Endothelial cell of umbilical vein (primary cell): ENCODE measurements around the gene F8.

Source experiments
- CTCF ChIP-seq, 2 donors: IDR thresholded peaks; 1 replicate in 1 of 2; 2 replicates in 1 of 2; pipeline ENCODE4 v1.5.1; 2011; ENCODE audit warnings: low read length in 2 of 2, mild to moderate bottlenecking in 2 of 2, moderate library complexity in 2 of 2, control low read depth in 1 of 2, inconsistent platforms in 1 of 2, low read depth in 1 of 2; ENCODE audit not compliant: insufficient read depth in 1 of 2; ENCODE audit errors: extremely low read depth in 1 of 2
- EZH2 ChIP-seq: IDR thresholded peaks from 2 replicates; pipeline ENCODE4 v1.6.1; 2012; ENCODE audit warnings: borderline replicate concordance, low read depth, mild to moderate bottlenecking, moderate library complexity, low read length, inconsistent platforms; ENCODE audit not compliant: severe bottlenecking
- FOS ChIP-seq: IDR thresholded peaks from 2 replicates; pipeline ENCODE4 v1.6.1; 2011; ENCODE audit warnings: mild to moderate bottlenecking, low read length, moderate library complexity, borderline replicate concordance; ENCODE audit not compliant: insufficient read depth
- GATA2 ChIP-seq: IDR thresholded peaks from 2 replicates; pipeline ENCODE4 v1.7.0; 2011; ENCODE audit warnings: low read depth, mild to moderate bottlenecking, moderate library complexity, mixed read lengths, low read length; ENCODE audit not compliant: insufficient read length, insufficient read depth
- MAX ChIP-seq: IDR thresholded peaks from 2 replicates; pipeline ENCODE4 v1.6.1; 2011; ENCODE audit not compliant: insufficient read depth, insufficient read length
- MYC ChIP-seq: IDR thresholded peaks from one replicate; pipeline ENCODE4 v1.6.1; 2011; ENCODE audit warnings: mild to moderate bottlenecking, low read depth, low read length
- POLR2A ChIP-seq: IDR thresholded peaks from 2 replicates; pipeline ENCODE4 v1.6.1; 2012; ENCODE audit warnings: low read depth, mild to moderate bottlenecking, control low read depth, low read length
- POLR2AphosphoS5 ChIP-seq: IDR thresholded peaks from 2 replicates; pipeline ENCODE4 v1.6.1; 2012; ENCODE audit warnings: low read depth, mild to moderate bottlenecking, control low read depth, low read length, moderate library complexity; ENCODE audit not compliant: insufficient read depth

DNA sequence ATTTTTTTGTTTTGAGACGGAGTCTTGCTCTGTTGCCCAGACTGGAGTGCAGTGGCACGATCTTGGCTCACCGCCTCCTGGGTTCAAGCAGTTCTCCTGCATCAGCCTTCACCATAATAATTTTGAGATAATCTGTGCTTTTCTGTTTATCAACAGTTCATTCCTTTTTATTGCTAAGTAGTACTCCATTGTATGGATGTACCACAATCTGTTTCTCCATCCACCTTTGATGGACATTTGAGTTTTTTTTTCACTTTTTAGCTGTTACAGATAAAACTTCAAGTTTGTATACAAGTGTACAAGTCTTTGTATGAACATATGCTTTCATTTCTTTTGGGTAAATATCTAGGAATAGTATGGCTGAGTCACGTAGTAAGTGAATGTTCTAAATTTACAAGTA lies 13.2 kb upstream of the F8 start:
- TF ChIP-seq CTCF (IDR thresholded peaks at IDR 0.05; ENCODE audit: extremely low read depth in 1 of 2, insufficient read depth in 1 of 2, low read depth in 1 of 2, low read length in 2 of 2), result no peak
- TF ChIP-seq EZH2, result no peak
- no peak for TF ChIP-seq MYC
- TF ChIP-seq POLR2A, result no peak
- TF ChIP-seq POLR2AphosphoS5, result no peak
- no peak for TF ChIP-seq MAX
- TF ChIP-seq GATA2, result no peak
- no peak for TF ChIP-seq FOS
